ENCODE results near the gene RBM24.
"Not testable (repeated sequence)": the region's sequence is repeated elsewhere in the genome, so short reads cannot be mapped to it uniquely, and the experiment has no call there.

Gene RBM24

DNA sequence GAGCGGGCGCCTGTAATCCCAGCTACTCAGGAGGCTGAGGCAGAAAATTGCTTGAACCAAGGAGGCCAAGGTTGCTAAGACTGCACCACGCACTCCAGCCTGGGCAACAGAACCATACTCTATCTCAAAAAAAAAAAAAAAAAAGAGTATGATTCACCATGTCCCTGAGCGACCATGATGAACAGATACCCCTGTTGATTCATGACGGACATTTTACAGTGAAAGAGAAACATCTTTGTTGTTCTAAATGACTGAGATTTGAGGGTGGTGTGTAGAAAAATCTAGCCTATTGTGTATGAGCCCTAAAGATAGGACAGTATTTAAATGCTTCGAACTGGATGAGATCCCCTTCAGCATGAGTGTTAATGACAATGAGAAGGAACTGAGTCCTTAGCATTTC is 32.8 kb downstream of the RBM24 start:
- DNase-seq (ENCODE audit: low spot score) = no peak
- no peak overlapping the region for H3K4me3 ChIP-seq
- no peak overlapping the region for H3K27ac ChIP-seq
- TF ChIP-seq, protein P1, sequence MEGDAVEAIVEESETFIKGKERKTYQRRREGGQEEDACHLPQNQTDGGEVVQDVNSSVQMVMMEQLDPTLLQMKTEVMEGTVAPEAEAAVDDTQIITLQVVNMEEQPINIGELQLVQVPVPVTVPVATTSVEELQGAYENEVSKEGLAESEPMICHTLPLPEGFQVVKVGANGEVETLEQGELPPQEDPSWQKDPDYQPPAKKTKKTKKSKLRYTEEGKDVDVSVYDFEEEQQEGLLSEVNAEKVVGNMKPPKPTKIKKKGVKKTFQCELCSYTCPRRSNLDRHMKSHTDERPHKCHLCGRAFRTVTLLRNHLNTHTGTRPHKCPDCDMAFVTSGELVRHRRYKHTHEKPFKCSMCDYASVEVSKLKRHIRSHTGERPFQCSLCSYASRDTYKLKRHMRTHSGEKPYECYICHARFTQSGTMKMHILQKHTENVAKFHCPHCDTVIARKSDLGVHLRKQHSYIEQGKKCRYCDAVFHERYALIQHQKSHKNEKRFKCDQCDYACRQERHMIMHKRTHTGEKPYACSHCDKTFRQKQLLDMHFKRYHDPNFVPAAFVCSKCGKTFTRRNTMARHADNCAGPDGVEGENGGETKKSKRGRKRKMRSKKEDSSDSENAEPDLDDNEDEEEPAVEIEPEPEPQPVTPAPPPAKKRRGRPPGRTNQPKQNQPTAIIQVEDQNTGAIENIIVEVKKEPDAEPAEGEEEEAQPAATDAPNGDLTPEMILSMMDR (IDR thresholded peaks at IDR 0.05) = no peak

DNA sequence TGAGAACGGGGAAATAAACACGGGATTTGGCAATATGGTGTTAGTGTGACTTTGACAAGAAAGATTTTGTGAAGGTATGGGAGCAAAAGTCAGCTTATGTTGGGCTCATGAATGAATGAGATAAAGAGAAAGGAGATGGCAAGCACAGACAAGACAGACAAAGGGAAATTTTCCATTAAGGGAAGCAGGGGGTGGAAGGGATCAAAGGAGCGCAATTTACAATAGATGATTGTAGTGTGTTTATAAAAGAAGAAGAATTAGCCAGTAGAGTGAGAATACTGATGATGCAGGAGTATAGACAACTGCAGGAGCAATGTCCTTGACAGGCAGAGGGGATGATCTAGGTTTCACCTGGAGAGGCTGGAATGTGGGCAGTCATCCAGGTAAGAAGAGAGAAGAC is 34.1 kb downstream of the RBM24 start:
- no peak for DNase-seq (ENCODE audit: low spot score)

DNA sequence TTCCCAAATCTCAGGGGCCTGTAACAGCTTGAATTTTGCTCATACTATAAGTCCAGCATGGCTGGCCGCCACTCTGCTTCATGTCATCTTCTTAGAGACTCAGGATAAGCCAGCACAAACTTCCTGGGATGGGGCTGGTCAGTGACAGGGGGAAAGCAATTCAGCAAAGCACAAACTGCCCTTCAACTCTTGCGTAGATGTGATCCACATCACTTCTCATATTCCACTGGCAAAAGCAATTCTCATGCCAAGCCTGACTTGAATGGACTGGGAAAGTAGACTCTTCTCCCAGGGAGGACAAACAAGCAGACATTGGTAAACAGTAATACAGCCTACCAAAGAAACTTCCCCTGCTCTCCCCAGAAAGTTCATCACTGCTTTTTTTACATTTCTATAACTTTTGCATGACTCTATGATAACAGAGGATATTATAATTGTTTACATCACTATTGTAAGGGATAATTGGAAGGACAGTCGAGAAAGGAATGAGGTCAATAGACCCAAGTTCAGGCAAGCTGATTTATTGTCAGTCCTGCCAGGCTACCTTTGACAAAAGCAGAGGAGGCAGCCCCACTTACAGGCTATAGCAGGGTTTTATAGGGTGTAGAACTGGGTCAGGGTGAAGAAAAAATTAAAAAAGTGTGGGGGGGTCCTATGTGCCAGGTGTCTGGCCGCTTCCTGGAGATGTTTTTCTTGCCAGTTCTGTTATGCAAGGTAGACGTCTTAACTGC is 37.4 kb downstream of the RBM24 start:
- Histone ChIP-seq H3K27ac (no peak overlapping the region), H3K4me3 (no peak overlapping the region)
- no peak for DNase-seq (ENCODE audit: low spot score)
- TF ChIP-seq, protein P1 (IDR thresholded peaks at IDR 0.05) = no peak

More for the DNA sequence above, 34.1 kb downstream of the RBM24 start:
- TF ChIP-seq, protein P1 (IDR thresholded peaks at IDR 0.05) = no peak
- no peak overlapping the region for H3K27ac ChIP-seq
- H3K4me3 ChIP-seq = no peak overlapping the region

DNA sequence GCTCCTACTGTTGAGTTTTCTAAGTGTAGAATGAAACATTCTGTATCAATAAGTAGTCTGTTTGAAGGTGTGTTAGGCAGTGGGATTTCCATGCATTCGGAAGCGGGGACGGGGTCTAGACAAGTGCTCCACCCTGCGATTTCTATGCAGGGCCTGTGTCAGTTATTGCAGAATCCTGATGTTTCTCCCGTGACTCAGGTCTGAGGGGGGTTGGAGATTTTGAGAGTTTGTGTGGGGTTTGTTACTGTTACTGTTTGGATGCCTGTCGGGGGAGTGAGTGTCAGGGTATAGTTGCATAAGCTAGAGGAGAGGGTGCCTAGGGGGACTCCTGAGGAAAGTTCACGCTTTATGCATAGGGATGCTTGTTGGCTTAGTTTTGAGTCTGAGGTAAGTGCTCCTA is 39.1 kb downstream of the RBM24 start:
- H3K27ac ChIP-seq; DNase-seq (ENCODE audit: low spot score); H3K4me3 ChIP-seq: not testable (repeated sequence)

DNA sequence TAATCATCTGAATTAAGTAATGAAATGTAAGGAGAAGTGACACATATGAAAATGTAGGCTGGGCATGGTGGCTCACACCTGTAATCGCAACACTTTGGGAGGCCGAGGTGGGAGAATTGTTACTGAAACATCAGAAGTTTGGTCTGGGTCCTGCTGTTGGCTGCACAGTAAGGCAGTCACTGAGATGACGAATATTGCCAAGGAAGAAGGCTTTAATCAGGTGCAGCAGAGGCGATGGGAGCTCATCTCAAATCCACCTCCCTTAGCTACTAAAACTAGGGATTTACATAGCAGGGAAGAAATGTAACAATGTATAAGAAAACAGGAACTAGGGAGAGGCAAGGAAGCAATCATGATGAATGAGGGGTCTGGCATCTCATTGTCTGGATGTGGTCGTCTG is 50.1 kb downstream of the RBM24 start:
- Histone ChIP-seq H3K4me3 (no peak overlapping the region), H3K27ac (no peak overlapping the region)
- TF ChIP-seq, protein P1 (IDR thresholded peaks at IDR 0.05) = no peak
- no peak for DNase-seq (ENCODE audit: low spot score)

DNA sequence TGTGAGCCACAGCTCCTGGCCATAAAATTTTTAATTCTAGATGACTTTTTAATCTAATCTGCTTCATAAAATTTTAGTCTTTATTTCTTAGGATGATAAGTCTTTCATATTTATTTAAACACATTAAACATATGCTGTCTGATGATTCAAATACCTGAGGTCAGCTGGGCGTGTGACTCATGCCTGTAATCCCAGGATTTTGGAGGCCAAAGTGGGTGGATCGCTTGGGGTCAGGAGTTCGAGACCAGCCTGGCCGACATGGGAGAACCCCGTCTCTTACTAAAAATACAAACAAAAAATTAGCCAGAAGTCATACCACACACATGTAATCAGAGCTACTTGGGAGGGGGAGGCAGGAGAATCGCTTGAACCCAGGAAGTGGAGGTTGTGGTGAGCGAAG is 53.1 kb downstream of the RBM24 start:
- TF ChIP-seq, protein P1 (IDR thresholded peaks at IDR 0.05) = no peak
- no peak for DNase-seq (ENCODE audit: low spot score)
- no peak overlapping the region for H3K27ac ChIP-seq
- H3K4me3 ChIP-seq = no peak overlapping the region

DNA sequence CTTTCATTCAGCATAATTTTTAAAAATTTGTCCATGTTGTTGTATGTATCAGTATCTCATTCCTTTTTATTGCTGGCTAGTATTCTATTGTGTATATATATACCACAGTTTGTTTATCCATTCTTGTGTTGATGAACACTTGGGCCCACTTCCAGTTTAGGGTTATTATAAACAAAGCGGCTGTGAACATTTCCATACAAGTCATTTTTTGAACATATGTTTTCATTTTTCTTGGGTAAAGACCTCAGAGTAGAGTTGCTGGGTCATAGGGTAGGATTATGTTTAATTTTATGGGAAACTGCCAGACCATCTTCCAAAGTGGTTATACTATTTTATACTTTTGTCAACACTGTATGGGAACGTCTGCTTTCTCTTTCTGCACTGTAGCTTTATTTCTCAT is 55.3 kb downstream of the RBM24 start:
- no peak for DNase-seq (ENCODE audit: low spot score)
- Histone ChIP-seq H3K4me3 (no peak overlapping the region), H3K27ac (no peak overlapping the region)
- TF ChIP-seq, protein P1 (IDR thresholded peaks at IDR 0.05) = no peak

Data from coronary artery (tissue), 2 donors.